Measurements from ENCODE around the gene CACTIN.
A peak's percentile ranks its signal among the peaks of the same experiment; 100 is the strongest.

- TF ChIP-seq POLR2A (IDR thresholded peaks at IDR 0.05) = no peak
- no peak for TF ChIP-seq CTCF (IDR thresholded peaks at IDR 0.05 in 8 of 11, conservative IDR thresholded peaks at IDR 0.05 in 3 of 11)
- TF ChIP-seq POLR2AphosphoS5 (IDR thresholded peaks at IDR 0.05) = peak in 1 of 3 donors; percentile 4
Measured at GRCh38 chr19:3608079-3608641, 18.4 kb downstream of the CACTIN start.
